ENCODE results near the gene CAMSAP1.

The CAMSAP1 gene

DNA sequence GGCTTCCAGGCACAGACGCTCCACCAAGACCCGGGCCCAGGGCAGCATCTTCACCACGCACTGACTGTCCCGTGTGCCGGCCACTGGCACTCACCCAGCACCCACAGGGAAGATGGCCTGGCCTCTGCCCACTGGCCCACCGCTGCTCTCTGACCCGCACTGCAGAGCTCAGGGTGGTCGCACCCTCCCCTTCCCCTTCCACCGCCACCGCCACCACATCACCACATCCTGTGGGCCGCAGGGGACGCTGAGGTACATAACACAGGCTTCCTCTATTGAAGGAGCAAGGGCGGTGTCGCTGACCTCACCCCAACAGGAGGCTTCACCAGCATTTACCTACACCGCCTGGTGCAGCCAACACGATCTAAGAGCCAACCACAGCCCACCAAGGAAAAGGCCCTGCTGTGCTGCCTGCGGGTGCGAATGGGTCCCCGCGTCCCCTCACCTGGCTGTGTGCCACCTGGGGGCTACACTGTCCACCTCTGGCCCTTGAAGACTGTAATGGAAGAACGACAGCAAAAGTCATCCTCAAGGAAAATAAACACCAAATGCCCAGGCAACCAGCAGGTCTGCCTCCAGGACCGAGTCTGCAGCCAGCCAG, 101.8 kb downstream of the CAMSAP1 start:
- no peak for DNase-seq

DNA sequence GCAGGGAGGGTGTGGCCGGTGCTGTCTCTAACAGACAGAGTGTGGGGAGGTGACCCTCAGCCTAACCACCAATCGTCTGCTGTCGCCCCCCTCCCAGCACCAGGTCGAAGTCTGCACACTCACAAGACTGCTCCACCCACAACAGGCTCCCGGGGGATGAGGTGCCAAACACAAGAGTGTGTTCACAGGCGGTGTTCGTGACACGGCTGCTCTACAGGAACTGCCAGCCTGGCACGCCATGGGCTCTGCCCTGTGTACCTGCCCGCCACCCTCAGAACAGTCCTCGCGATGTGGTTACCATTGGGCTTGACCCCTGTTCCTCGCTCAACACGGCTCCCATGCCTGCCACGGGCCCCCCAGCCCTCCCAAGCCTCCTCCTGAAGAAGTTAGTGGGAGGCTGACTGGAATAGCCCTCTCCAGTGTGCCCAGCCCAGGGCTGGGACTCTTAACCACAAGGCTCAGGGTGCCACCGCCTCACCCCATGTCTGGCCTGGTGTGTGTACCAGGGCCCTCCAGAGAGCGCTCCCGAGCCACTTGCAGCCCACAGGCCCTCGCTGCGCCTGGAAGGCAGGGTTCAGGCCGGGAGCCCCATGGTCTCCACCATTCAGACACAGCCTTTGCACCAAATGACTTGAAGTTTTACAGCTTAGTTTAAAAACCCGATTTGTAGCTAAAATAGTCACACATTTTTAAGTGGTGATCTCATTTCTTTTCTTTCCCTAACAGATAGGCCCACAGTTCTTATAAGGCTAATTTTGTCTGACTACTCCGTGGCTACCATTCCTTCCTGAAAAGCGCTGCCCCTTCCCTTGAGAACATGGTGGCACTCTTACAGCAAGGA, 102.5 kb downstream of the CAMSAP1 start:
- DNase-seq, result no peak

DNA sequence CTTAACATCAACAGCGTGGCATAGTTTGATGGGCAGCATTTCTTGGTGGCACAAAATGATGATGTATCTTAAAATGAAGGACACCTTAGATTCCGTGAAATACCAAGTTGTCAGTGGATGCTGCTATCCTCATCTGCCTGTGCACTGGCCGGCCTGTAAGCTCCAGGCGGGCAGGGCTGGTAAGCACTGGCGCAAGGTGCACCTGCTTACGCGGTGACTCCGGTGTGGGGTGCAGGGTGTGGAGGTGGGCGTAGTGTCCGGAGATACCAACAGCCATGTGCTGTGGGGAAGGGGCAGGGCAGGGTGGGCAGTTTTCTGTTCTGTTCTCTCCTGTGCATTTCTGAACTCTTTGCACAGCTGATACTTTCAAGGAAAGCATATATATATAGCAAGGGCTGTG, 103.9 kb downstream of the CAMSAP1 start:
- DNase-seq, result no peak

DNA sequence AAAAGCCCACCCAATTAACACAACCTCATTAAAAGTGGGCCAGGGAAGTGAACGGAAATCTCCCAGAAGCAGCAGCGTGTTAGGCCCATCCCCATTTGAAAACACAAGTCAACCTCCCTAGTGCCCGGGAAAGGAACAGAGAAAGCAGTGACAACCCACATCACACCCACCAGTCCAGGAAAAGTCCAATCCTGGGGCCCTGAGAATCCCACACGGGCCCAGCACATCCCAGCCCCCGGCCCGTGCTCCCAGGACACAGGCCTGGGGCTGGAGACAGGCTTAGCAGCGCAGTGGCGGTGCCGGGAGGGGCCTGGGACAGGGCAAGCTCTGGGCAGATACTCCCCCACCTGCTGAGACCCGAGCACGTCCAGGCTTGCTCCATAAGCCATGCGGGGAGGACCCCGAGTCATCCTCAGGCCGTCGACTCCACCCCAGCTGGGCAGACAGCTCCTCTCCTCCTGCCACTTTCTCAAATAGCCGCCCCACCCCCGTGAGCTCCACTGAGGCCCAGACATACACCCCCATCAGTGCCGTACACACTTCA, 104.4 kb downstream of the CAMSAP1 start:
- no peak for DNase-seq

GRCh38 chr9:135801070-135801469, 106.3 kb downstream of the CAMSAP1 start:
- no peak for DNase-seq

GRCh38 chr9:135799261-135799660, 108.1 kb downstream of the CAMSAP1 start:
- no peak for DNase-seq

DNA sequence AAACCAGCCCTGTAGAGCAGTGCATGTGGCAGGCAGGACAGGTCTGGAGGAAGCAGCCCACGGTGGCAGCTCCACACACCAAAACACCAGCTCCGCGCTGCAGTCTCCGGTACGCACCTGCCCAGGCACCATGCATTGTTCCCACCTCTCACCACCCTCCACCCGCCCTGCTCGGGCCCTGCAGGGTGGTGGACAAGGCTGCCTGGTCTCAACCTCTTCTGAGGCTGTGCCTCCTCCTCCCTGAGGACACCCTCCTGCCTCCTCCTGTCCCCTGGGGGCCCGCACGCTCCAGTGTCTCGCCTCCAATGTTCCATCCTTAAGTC, 109.1 kb downstream of the CAMSAP1 start:
- DNase-seq, result no peak

- peak; percentile 42 for DNase-seq
Observed at GRCh38 chr9:135797507-135798262, 109.7 kb downstream of the CAMSAP1 start.

DNA sequence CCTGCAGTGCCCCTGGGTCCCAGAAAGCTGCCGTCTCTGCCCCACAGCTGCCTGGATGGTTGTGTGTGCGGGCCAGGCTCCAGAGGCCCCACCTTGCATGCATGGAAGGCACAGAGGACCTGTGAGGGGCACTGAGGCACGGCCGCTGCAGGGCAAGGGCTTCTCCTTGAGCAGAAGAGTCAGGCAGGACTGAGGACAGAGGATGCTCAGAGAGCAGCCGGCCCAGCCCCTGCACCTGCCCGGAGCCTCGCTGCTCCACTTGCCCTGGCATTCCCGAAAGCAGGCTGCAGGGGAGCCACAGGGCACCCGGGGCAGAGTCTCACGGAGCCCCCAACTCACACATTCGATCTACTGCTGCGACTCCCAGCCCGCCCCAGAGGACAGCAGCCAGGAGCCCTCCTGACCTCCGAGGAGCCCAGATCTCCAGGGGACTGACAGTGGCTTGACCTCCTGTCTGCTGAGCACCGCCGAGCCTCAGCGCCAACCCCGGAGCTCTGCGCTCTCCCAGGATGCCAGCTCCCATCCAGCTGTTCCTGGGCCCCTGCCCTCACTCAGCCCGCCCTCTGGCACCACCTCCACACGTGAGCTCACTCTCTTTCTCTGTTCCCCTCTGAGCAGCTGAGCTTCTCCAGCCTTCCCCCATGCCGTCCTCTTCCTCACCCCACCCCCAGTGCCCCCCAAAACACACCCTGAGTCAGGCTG, 110.4 kb downstream of the CAMSAP1 start:
- peak; percentile 4 for DNase-seq

DNA sequence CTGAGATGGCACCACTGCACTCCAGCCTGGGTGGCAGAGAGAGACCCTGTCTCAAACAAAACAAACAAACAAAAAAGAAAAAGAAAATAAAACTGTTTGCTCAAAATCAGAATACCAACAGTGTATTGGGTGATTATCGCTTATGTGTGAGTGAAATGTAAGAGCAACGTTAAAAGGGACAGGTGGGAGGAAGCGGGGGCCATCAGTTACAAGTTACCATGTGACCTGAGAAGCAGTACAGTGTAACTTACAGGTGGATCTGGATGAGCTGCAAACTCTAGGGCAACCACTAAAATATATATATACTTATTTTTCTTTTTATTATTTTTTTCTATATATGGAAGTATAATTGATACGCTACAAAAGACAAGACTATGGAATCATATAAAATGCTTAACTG, 112.0 kb downstream of the CAMSAP1 start:
- no peak for DNase-seq

DNA sequence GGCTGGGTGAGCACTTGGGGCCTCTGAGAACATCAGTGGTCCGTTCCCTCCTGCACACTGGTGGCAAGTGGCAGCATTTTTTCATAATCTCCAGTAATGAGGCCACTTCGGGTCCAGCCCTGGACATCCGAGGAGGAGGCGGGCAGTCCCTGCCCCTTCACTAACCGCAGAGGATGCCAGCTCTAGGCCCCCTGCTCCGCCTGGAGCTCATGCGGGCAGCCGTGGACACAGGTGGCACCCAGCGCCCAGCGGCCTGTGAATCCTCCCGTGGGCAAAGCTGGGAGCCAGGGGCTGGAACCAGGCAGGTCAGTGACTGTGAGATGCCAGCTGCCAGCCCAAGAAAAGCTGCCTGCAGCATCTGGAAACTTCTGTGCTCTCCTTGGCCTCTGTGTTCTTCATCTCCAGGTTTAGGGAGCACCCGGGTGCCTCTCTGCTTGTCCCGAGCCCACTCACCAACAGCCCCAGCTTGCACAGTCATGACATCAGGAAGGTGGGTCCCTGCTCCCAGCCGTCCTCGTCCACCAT, 112.9 kb downstream of the CAMSAP1 start:
- DNase-seq, result no peak

GRCh38 chr9:135794057-135794335, 113.3 kb downstream of the CAMSAP1 start:
- no peak for DNase-seq

DNA sequence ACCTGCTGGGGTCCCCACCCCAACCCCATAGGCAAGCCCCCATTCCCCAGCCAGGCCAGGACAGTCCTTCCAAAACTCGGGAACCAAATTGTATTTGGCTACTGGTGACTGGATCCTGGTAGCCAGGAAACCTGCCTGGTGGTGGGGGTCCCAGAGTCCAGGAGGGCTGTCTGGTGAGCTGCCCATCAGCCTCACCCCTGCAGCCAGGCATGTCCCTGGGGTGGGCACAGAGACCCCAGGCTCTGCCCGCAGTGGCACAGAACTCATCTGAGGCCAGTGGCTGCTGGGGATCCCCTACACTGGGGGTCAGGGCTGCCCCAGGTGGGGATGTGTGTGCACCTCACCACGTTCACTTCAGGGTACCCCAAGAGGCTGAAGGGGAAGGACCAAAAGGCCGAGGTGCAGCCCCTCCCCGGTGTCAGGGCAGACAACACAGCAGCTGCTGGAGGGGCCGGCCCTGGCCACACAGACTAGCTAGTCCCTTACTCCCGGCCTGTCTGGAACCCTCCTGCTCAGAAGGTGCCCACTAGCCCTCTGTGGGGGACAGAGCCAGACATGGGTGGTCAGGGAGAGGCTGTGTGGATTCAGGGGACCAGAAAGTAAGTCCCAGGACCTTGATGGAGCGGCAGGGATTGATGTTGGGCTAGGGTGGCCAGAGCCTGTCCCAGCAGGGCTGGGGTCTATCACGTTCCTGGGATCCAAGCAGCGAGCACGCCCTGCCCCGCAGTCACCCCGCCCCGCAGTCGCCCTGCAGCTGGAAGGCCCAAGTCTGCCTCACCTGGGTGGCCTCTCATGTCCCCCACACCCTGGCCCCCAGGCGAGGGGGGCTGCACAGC, 113.9 kb downstream of the CAMSAP1 start:
- no peak for DNase-seq

DNA sequence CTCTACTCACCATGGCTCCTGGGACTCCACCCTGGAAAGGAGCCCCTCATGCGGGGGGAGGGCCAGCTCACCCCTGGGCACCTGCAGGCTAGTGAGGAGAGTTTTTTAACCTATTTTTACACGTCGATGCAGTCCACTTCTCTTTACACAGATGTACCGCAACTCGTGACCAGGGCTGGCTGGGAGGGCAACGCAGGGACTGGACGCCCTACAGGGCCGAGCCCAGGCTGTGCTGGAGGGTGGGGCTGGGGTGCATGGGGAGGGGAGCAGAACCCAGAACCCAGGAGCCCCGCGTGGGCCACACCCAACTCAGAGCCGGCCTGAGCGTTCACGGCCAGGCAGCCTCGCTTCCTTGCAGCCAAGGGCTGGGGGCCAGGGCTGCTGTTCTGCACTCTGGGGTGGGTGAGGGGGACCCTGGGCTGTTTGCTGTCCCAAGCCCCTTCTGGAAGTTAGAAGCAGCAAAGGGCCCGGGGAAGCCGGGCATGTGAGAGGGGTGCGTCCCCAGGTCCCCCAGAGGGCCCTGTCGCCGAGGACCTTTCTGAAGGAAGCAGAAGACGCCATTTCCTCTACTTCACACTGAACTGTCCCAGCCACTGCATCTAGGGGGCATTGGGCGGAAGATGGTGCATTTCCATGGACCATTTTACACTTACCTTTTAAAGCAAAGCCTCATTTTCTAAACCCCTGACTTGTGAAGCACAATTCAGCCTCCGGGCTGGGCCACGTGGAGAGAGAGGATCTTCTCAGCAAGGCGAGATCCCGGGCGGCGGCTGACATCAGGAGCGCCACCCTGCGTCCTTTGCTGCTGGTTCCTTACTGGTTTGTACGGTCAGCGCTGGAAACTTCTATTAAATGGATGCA, 114.8 kb downstream of the CAMSAP1 start:
- DNase-seq, result no peak

DNA sequence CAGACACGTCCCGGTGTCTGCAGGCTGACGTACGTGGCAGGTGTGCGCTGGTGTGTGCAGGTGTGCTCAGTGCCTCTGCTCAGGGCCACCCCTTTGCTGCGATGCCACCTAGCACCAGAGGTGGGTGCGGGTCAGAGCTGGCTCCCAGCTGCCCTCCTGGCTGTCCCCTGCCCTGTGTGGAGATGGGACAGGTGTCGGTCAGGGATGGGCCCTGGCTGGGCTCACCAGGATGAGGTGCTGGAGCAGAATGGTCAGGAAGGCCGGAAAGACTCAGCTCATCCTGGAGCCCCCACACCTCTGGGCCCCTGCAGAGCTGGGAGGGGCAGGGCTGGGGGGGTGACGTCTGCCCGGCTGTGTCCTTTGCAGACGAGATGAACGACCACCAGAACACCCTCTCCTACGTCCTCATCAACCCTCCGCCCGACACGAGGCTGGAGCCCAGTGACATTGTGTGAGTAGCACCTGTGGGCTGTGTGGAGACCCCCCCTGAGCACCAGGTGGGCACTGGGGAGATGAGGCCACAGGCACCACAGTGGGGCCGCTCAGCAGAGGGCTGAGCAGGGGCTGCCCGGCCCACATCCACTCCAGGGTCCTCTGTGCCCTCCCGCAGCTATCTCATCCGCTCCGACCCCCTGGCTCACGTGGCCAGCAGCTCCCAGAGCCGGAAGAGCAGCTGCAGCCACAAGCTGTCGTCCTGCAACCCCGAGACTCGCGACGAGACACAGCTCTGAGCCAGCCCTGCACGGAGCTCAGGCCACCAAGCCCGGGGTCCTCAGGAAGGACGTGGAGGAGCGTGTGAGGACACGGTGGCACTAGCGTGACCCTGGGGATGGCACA, 115.7 kb downstream of the CAMSAP1 start:
- DNase-seq, result no peak

GRCh38 chr9:135790850-135791249, 116.5 kb downstream of the CAMSAP1 start:
- DNase-seq, result no peak

DNA sequence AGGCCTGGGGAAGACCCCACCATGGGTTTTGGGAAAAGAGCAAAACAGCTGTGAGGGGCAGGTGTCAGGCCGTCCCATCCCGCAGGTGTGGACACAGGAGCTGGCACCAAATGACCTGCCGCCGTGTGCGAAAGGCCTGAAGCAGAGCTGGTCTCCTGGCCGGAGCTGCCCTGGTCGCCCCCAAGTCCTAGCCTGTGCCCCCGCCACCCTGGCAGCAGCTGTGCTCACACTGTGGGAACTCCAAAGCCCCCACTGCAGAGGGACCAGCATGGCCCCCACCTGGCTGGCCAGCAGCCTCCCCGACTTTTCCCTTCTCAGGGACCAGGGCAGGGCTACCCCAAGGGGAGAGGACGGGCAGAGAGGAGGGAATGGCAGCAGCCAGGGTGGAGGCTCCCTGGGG, 117.0 kb downstream of the CAMSAP1 start:
- no peak for DNase-seq

DNA sequence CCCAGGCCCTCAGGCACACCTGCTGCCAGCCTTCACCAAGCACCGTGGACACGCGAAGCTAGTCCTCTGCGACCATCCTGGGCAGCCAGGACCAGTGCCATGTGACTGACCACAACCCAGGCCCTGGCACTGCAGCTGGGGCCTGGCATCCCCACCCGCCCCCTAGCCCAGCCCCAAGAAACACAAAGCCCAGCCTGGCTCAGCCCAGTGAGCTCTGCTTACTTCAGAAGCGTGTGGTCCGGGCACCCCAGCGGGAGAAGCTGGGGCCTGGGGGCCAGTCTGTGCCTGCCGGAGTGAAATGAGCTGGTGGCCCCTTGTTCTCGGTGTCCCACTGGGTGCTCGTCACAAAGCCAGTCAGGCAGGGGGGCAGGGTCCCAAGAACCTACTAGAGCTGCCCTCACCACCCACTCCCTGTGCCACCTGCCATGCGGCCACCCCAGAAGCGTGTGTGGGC, 117.5 kb downstream of the CAMSAP1 start:
- DNase-seq, result no peak

GRCh38 chr9:135788576-135789300, 118.6 kb downstream of the CAMSAP1 start:
- DNase-seq, result no peak

All from NCI-H2029 (cell line).